ENCODE data around the gene SPZ1. TPM values are rescaled to one million over a fixed set of nuclear protein-coding genes. Genes with fewer than 3 reads are reported as not detected.

SPZ1 gene
- total RNA-seq, 1 experiment from 2014 or later = not detected

DNA sequence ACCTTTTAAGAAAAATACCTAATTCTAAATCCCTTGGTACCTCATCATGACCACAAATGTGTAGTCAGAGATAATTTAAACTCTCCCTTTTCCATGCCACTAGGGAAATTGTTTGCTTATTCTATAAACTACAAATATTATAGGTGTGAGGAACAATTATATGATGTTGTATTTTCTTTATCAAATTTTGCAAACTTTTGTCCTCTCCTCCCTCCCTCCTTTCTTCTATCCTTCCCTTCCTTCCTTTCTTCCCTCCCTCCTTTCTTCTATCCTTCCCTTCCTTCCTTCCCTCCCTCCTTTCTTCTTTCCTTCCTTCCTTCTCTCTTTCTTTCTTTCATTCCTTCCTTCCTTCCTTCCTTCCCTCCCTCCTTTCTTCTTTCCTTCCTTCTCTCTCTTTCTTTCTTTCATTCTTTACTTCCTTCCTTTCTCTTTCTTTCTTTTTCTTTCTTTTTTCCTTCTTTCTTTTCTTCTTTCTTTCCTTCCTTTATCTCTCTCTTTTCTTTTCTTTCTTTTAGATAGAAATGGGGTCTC lies 41.2 kb downstream of the SPZ1 start:
- no peaks in the 10 kb centered on the region for H3K27me3 ChIP-seq (replicated peaks; ENCODE audit: control insufficient read depth, insufficient read depth, low read length)
- no peak overlapping the region for H3K4me3 Mint-ChIP-seq (ENCODE audit: unreplicated experiment)

DNA sequence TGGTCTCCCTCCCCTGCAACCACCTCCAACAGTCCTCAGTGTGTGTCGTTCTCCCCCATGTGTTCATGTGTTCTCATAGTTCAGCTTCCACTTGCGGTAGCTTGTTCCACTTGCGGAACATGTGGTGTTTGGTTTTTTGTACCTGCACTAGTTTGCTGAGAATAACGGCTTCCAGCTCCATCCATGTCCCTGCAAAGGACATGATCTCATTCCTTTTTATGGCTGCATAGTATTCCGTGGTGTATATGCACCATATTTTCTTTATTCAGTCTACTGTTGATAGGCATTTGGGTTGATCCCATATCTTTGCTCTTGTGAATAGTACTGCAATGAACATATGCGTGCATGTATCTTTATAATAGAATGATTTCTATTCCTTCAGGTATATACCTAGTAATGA lies 45.1 kb downstream of the SPZ1 start:
- ChIA-PET POLR2A (no interaction called here), CTCF (interaction anchor here (1.5 kb wide), 1 partner anchor 19 kb away, joined by 3 read pairs; no protein-coding TSS in a partner anchor)
- H3K9me3 ChIP-seq = no peaks in the 10 kb centered on the region
- H3K4me3 ChIP-seq (ENCODE audit: low read depth, low read length) = no peak overlapping the region
- TF ChIP-seq, protein P1, sequence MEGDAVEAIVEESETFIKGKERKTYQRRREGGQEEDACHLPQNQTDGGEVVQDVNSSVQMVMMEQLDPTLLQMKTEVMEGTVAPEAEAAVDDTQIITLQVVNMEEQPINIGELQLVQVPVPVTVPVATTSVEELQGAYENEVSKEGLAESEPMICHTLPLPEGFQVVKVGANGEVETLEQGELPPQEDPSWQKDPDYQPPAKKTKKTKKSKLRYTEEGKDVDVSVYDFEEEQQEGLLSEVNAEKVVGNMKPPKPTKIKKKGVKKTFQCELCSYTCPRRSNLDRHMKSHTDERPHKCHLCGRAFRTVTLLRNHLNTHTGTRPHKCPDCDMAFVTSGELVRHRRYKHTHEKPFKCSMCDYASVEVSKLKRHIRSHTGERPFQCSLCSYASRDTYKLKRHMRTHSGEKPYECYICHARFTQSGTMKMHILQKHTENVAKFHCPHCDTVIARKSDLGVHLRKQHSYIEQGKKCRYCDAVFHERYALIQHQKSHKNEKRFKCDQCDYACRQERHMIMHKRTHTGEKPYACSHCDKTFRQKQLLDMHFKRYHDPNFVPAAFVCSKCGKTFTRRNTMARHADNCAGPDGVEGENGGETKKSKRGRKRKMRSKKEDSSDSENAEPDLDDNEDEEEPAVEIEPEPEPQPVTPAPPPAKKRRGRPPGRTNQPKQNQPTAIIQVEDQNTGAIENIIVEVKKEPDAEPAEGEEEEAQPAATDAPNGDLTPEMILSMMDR (IDR thresholded peaks at IDR 0.05; ENCODE audit: insufficient read depth in 1 of 2, low read depth in 1 of 2, low read length in 1 of 2, severe bottlenecking in 1 of 2, unreplicated experiment in 1 of 2) = no peak
- intact Hi-C loops (cut with micrococcal nuclease; ENCODE audit: unreplicated experiment) = no loop called here
- peaks cover 2% of the 10 kb centered on the region for H3K4me1 Mint-ChIP-seq (ENCODE audit: low read depth, unreplicated experiment)
- H3K4me3 Mint-ChIP-seq (ENCODE audit: unreplicated experiment) = no peak overlapping the region
- H3K36me3 ChIP-seq (ENCODE audit: control insufficient read depth, insufficient read depth, low read length) = no peaks in the 10 kb centered on the region
- H3K36me3 Mint-ChIP-seq (ENCODE audit: insufficient read depth, unreplicated experiment) = no peaks in the 10 kb centered on the region
- no peaks in the 10 kb centered on the region for H3K9me3 Mint-ChIP-seq (ENCODE audit: unreplicated experiment)
- BruUV-seq (replicated peaks) = no TSS peak
- H3K4me1 ChIP-seq = peaks cover 4% of the 10 kb centered on the region
- H3K27ac Mint-ChIP-seq (ENCODE audit: unreplicated experiment) = no peak overlapping the region
- DNase-seq = no peak
- no peaks in the 10 kb centered on the region for H3K27me3 ChIP-seq (replicated peaks; ENCODE audit: control insufficient read depth, insufficient read depth, low read length)
- H3K27me3 Mint-ChIP-seq (ENCODE audit: insufficient read depth, unreplicated experiment) = no peaks in the 10 kb centered on the region

More for the DNA sequence above, 41.2 kb downstream of the SPZ1 start:
- ChIA-PET POLR2A (no interaction called here), CTCF (no interaction called here)
- Histone ChIP-seq H3K4me1 (peaks cover 4% of the 10 kb centered on the region), H3K36me3 (ENCODE audit: control insufficient read depth, insufficient read depth, low read length) (no peaks in the 10 kb centered on the region), H3K9me3 (no peaks in the 10 kb centered on the region), H3K4me3 (ENCODE audit: low read depth, low read length) (no peak overlapping the region)
- BruUV-seq (replicated peaks) = no TSS peak
- TF ChIP-seq, protein P1 (IDR thresholded peaks at IDR 0.05; ENCODE audit: insufficient read depth in 1 of 2, low read depth in 1 of 2, low read length in 1 of 2, severe bottlenecking in 1 of 2, unreplicated experiment in 1 of 2) = no peak
- Mint-ChIP-seq H3K9me3 (ENCODE audit: unreplicated experiment) (no peaks in the 10 kb centered on the region), H3K4me1 (ENCODE audit: low read depth, unreplicated experiment) (no peaks in the 10 kb centered on the region), H3K27ac (ENCODE audit: unreplicated experiment) (no peak overlapping the region), H3K27me3 (ENCODE audit: insufficient read depth, unreplicated experiment) (no peaks in the 10 kb centered on the region), H3K36me3 (ENCODE audit: insufficient read depth, unreplicated experiment) (no peaks in the 10 kb centered on the region)
- no peak for DNase-seq
- intact Hi-C loops (cut with micrococcal nuclease; ENCODE audit: unreplicated experiment) = no loop called here

DNA sequence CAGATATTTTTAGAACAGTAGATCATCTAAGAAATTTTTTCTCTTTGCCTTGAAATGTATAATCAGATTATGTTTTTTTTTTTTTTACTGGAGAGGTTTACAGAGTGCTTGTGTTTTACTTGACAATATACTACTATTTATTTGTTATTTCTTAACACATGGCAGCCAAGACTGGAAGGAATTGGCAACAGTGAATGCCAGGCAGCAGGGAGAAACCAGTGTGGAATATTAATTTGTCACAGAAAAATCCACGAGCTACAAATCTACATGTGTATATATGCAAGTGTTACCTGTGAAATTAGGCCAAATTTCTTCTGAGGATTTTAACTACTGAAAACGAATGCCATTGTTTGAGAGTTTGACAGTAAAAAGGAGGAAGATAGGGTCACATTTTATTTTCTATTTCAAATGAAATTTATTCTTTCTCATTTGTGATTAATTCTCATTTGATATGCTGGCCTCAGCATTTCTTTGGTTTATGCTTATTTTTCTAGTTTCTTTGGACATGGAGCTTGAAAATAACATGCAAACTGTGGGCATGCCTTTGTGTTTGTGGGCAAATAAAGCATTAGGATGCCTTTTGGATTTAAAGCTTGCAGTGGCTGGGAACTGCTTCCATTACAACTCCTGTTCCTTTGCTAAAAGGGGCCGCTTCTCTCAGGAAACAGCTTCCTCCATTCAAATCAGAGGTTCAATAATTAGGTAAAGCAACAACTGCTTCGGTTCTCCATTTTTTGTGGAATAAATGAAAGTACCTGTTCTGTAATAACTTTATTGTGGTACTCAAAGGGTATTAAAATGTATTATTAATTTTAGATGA lies 49.1 kb downstream of the SPZ1 start:
- Histone ChIP-seq H3K9me3 (no peaks in the 10 kb centered on the region), H3K4me1 (no peaks in the 10 kb centered on the region), H3K36me3 (ENCODE audit: control insufficient read depth, insufficient read depth, low read length) (no peaks in the 10 kb centered on the region), H3K4me3 (ENCODE audit: low read depth, low read length) (no peak overlapping the region), H3K27me3 (replicated peaks; ENCODE audit: control insufficient read depth, insufficient read depth, low read length) (no peaks in the 10 kb centered on the region)
- Mint-ChIP-seq H3K27ac (ENCODE audit: unreplicated experiment) (no peak overlapping the region), H3K36me3 (ENCODE audit: insufficient read depth, unreplicated experiment) (no peaks in the 10 kb centered on the region), H3K9me3 (ENCODE audit: unreplicated experiment) (no peaks in the 10 kb centered on the region), H3K27me3 (ENCODE audit: insufficient read depth, unreplicated experiment) (no peaks in the 10 kb centered on the region), H3K4me3 (ENCODE audit: unreplicated experiment) (no peak overlapping the region), H3K4me1 (ENCODE audit: low read depth, unreplicated experiment) (peaks cover 7% of the 10 kb centered on the region)
- CTCF ChIA-PET = interaction anchor here (0.8 kb wide), 1 partner anchor 23 kb away, joined by 3 read pairs; no protein-coding TSS in a partner anchor
- POLR2A ChIA-PET = no interaction called here
- intact Hi-C loops (cut with micrococcal nuclease; ENCODE audit: unreplicated experiment) = no loop called here
- DNase-seq = no peak
- TF ChIP-seq, protein P1 (IDR thresholded peaks at IDR 0.05; ENCODE audit: insufficient read depth in 1 of 2, low read depth in 1 of 2, low read length in 1 of 2, severe bottlenecking in 1 of 2, unreplicated experiment in 1 of 2) = no peak
- BruUV-seq (replicated peaks) = no TSS peak

Data from Caco-2 (cell line).